ENCODE data around the gene FBXW9. TPM values are rescaled to one million over a fixed set of nuclear protein-coding genes. Genes with fewer than 3 reads are reported as not detected.
A peak's percentile ranks its signal among the peaks of the same experiment; 100 is the strongest.
"Not testable (repeated sequence)": the region's sequence is repeated elsewhere in the genome, so short reads cannot be mapped to it uniquely, and the experiment has no call there.

Gene FBXW9
- polyA plus RNA-seq, 3 donors: 12.2 to 17.0 (median 15.1) TPM

- DNase-seq (ENCODE audit: extremely low read depth in 1 of 11, low read depth in 9 of 11, low spot score in 4 of 11): peak in 8 of 11 donors; percentile 57 to 75 (median 64)
Observed at GRCh38 chr19:12721656-12722565, 25.5 kb upstream of the FBXW9 start.

GRCh38 chr19:12720851-12721655 lies 24.6 kb upstream of the FBXW9 start:
- peak in 1 of 11 donors; percentile 7 for DNase-seq (ENCODE audit: extremely low read depth in 1 of 11, low read depth in 9 of 11, low spot score in 4 of 11)

DNA sequence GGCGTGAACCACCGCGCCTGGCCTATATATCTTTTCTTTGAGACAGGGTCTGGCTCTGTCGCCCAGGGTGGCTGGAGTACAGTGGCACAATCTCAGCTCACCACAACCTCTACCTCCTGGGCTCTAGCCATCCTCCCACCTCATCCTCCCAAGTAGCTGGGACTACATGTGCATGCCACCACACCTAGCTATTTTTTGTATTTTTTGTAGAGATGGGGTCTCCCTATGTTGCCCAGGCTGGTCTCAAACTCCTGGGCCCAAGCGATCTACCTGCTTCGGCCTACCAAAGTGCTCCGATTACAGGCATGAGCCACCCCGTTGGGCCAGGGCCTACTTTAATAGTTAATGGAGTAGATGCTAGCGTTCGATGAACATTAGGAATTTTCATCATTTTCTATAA lies 23.9 kb upstream of the FBXW9 start:
- DNase-seq (ENCODE audit: extremely low read depth in 1 of 11, low read depth in 9 of 11, low spot score in 4 of 11): no peak

DNA sequence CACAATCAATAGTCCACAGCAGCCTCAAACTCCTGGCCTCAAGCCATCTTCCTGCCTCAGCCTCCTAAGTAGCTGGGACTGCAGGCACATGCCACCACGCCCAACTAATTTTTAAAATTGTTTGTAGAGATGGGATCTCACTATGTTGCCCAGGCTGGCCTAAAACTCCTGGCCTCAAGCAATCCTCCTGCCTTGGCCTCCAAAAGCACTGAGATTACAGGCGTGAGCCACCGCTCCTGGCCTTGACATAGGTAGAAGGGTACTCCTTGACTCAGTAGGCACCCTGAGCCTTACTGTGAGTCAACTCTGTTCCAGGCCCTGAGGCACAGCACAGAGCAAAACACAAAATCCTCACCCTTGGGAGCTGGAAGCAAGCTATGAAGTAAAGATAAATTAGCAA lies 19.5 kb upstream of the FBXW9 start:
- no peak for DNase-seq (ENCODE audit: extremely low read depth in 1 of 11, low read depth in 9 of 11, low spot score in 4 of 11)

- no peak for DNase-seq (ENCODE audit: extremely low read depth in 1 of 11, low read depth in 9 of 11, low spot score in 4 of 11)
Observed at GRCh38 chr19:12715102-12715501, 18.7 kb upstream of the FBXW9 start.

DNA sequence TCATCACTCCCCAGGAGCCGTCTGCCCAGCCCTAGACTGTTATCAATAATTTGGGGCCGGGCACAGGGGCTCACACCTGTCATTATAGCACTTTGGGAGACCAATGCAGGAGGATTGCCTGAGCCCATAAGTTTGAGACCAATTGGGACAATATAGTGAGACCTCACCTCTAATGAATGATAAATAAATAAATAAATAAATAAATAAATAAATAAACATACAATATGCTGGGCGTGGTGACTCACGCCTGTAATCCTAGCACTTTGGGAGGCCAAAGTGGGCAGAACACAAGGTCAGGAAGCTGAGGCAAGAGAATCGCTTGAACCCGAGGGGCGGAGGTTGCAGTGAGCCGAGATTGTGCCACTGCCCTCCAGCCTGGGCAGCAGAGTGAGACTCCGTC lies 16.9 kb upstream of the FBXW9 start:
- not testable (repeated sequence) for DNase-seq (ENCODE audit: extremely low read depth in 1 of 11, low read depth in 9 of 11, low spot score in 4 of 11)

- DNase-seq (ENCODE audit: extremely low read depth in 1 of 11, low read depth in 9 of 11, low spot score in 4 of 11): not testable (repeated sequence)
Observed at GRCh38 chr19:12712077-12712476, 15.6 kb upstream of the FBXW9 start.

GRCh38 chr19:12711187-12711586 lies 14.8 kb upstream of the FBXW9 start:
- no peak for DNase-seq (ENCODE audit: extremely low read depth in 1 of 11, low read depth in 9 of 11, low spot score in 4 of 11)

DNA sequence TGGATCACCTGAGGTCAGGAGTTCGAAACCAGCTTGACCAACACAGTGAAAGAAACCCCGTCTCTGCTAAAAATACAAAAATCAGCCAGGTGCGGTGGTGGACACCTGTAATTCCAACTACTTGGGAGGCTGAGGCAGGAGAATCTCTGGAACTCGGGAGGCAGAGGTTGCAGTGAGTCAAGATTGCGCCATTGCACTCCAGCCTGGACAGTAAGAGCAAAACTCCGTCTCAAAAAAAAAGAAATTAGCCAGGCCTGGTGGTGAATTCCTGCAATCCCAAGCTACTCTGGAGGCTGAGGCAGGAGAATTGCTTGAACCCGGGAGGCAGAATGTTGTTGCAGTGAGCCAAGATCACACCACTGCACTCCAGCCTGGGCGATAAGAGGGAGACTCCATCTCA lies 12.2 kb upstream of the FBXW9 start:
- no peak for DNase-seq (ENCODE audit: extremely low read depth in 1 of 11, low read depth in 9 of 11, low spot score in 4 of 11)

- DNase-seq (ENCODE audit: extremely low read depth in 1 of 11, low read depth in 9 of 11, low spot score in 4 of 11): no peak
Observed at GRCh38 chr19:12706332-12706718, 9.9 kb upstream of the FBXW9 start.

- no peak for DNase-seq (ENCODE audit: extremely low read depth in 1 of 11, low read depth in 9 of 11, low spot score in 4 of 11)
Observed at GRCh38 chr19:12705654-12706331, 9.4 kb upstream of the FBXW9 start.

DNA sequence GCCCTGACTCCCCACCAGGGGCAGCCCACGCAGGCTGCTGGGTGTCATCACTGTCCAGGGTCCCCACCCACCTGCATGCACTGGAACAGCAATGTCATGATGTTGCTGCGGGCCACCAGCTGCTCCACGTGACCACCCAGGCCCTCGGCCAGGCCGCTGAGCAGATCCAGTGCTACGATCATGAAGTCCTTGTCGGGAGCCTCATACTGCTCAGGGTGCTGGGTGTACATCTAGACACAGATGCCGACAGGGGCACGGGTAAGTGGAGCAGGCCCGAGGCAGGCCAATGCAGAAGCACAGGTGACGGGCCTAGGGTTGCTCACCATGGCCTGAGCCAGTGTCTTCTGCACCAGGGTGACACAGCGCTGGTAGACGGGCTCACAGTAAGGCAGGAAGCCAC lies 8.7 kb upstream of the FBXW9 start:
- no peak for DNase-seq (ENCODE audit: extremely low read depth in 1 of 11, low read depth in 9 of 11, low spot score in 4 of 11)

DNA sequence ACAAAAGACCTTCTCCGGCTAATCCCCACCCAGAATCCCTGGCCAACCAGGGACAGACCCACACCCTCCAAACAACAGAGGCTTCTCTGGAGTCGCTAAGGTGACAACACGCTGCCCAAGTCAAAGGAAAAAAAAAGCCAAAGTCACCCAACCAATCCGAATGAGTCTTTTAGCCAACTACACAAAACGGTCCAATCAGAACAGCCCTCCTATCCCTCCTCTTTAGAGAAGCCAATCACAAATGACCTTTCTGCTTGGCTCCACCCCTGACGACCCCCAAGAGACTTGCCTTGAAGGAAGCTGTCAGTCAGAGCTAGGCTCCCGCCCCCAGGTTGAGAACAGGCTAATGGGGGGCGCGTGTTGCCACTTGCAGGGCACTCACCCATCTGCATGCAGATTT lies 6.6 kb upstream of the FBXW9 start:
- DNase-seq (ENCODE audit: extremely low read depth in 1 of 11, low read depth in 9 of 11, low spot score in 4 of 11): peak in 1 of 11 donors; percentile 14

DNA sequence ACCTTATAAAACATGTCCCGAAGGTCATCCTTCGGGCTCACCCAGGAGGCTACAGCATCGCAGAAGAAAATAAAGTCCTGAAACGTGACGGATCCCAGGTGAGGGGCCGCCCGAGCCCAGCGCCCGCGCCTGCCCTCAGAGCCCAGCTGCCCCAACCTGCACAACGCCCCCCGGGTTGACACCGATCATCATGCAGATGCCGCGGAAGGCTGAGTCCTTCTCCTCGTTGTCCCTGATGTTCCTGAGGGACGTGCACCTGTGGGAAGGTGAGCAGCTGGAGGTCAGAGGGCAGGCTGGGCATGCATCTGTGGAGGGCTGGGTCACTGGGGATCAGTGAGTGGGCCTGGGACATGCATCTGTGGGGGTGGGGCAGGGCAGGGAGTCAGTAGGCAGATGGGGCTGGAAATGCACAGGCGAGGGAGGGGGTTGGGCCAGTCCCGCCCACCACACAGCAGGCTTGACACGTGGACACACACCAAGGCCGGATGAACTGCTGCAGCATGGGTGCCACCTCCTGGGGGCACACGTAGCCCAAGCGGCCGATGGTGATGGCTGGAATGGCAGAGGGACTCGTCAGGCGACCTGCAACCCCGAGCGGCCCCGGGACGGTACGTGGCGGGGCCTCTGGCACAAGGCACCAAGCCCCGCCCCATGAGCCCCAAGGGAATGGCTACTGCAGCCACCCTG lies 5.3 kb upstream of the FBXW9 start:
- DNase-seq (ENCODE audit: extremely low read depth in 1 of 11, low read depth in 9 of 11, low spot score in 4 of 11): no peak

- no peak for DNase-seq (ENCODE audit: extremely low read depth in 1 of 11, low read depth in 9 of 11, low spot score in 4 of 11)
Observed at GRCh38 chr19:12698138-12698537, 1.7 kb upstream of the FBXW9 start.

GRCh38 chr19:12697425-12697824 lies 994 bp upstream of the FBXW9 start:
- not testable (repeated sequence) for DNase-seq (ENCODE audit: extremely low read depth in 1 of 11, low read depth in 9 of 11, low spot score in 4 of 11)

DNA sequence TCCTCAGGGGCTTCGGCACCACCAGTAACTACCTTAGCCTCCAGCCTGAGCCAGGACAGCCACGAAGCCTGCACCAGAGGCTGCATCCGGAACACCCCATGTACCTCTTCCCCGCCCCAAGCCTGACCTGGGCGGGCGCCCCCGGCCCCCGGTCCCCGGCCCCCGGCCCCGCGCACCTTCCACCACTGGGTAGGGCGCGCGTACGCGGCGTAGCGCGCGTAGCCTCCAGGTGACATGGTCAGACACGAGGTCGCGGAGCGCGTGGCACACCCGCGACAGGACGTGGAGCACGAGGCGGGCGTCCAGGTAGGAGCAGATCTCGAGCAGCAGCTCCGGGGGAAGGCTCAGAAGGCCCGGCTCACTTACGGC lies 450 bp downstream of the FBXW9 start:
- no peak for DNase-seq (ENCODE audit: extremely low read depth in 1 of 11, low read depth in 9 of 11, low spot score in 4 of 11)

DNA sequence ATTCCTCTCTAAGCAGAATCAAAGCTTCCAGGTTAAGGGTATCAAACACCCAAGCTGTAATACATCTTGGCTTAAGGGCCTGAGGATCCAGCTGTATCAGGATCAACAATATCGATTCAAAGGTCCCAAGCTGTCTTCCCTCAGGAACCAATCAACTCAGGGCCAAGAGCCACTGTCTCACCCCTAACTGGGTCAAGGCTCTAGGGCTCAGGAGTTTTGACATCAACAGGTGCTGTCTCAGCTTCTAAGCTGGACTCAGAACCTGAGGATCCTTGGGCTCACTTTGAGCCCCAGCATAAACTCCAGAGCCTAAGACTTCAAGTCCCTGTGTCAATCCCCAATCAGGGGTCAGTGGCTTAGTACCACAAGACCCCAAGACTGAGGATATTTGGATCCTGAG lies 917 bp downstream of the FBXW9 start:
- no peak for DNase-seq (ENCODE audit: extremely low read depth in 1 of 11, low read depth in 9 of 11, low spot score in 4 of 11)

DNA sequence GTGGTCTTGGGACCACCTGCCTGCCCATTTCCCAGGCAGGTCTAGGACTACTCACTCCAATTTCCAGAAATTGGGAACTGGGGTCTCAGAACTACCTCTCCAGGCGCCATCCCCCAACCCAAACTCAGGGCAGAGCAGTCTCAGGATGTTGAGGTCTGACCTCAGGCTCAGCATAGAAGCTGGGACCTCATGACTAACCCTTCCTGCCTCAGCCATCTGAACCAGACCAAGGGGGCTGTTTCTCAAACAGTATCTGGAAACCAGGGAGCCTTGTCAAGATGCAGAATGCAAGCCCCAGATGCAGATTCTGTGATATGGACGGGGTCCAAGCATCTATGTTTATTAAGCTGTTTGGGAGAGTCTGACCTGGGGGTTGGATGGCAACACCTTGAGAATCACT lies 1.3 kb downstream of the FBXW9 start:
- DNase-seq (ENCODE audit: extremely low read depth in 1 of 11, low read depth in 9 of 11, low spot score in 4 of 11): no peak
